ENCODE data around the gene TIGAR. TPM values are rescaled to one million over a fixed set of nuclear protein-coding genes. Genes with fewer than 3 reads are reported as not detected.

Gene TIGAR
- total RNA-seq, 1 donor from 2014 or later = 7.4 TPM

- TF ChIP-seq CTCF (conservative IDR thresholded peaks at IDR 0.05; ENCODE audit: low read depth, low read length) = no peak
- DNase-seq (ENCODE audit: low read depth) = no peak
- no peak overlapping the region for H3K4me3 ChIP-seq (ENCODE audit: low read depth, low read length)
These were observed 31.7 kb upstream of the TIGAR start for GRCh38 chr12:4289231-4289878.

- no peak overlapping the region for H3K4me3 ChIP-seq (ENCODE audit: low read depth, low read length)
- TF ChIP-seq CTCF (conservative IDR thresholded peaks at IDR 0.05; ENCODE audit: low read depth, low read length) = no peak
- no peak for DNase-seq (ENCODE audit: low read depth)
These were observed 30.8 kb upstream of the TIGAR start for GRCh38 chr12:4289998-4290790.

GRCh38 chr12:4292341-4293073 is 28.5 kb upstream of the TIGAR start:
- DNase-seq (ENCODE audit: low read depth) = no peak
- no peak for TF ChIP-seq CTCF (conservative IDR thresholded peaks at IDR 0.05; ENCODE audit: low read depth, low read length)
- no peak overlapping the region for H3K4me3 ChIP-seq (ENCODE audit: low read depth, low read length)

- H3K4me3 ChIP-seq (ENCODE audit: low read depth, low read length) = no peak overlapping the region
- no peak for DNase-seq (ENCODE audit: low read depth)
- TF ChIP-seq CTCF (conservative IDR thresholded peaks at IDR 0.05; ENCODE audit: low read depth, low read length) = no peak
These were observed 27.6 kb upstream of the TIGAR start for GRCh38 chr12:4293299-4293965.

GRCh38 chr12:4293966-4294505 is 27.0 kb upstream of the TIGAR start:
- no peak for DNase-seq (ENCODE audit: low read depth)
- no peak overlapping the region for H3K4me3 ChIP-seq (ENCODE audit: low read depth, low read length)
- TF ChIP-seq CTCF (conservative IDR thresholded peaks at IDR 0.05; ENCODE audit: low read depth, low read length) = no peak

GRCh38 chr12:4296751-4297150 is 24.3 kb upstream of the TIGAR start:
- TF ChIP-seq CTCF (conservative IDR thresholded peaks at IDR 0.05; ENCODE audit: low read depth, low read length) = no peak
- DNase-seq (ENCODE audit: low read depth) = no peak
- no peak overlapping the region for H3K4me3 ChIP-seq (ENCODE audit: low read depth, low read length)
